Tibial nerve (tissue), 4 donors: ENCODE results near the gene RBBP8. TPM values are rescaled to one million over a fixed set of nuclear protein-coding genes. Genes with fewer than 3 reads are reported as not detected.

Experiments
- DNase-seq, 2 donors: peaks; one replicate each; pipeline ENCODE4 v3.0.0-alpha.2; 2019; ENCODE audit warnings: low spot score in 2 of 2
- H3K27ac ChIP-seq, 4 donors: fragments of 200-600 bp; sonication (generic) in 3 of 4; one replicate each; pipeline ENCODE4 v1.5.1; 2017 to 2019; ENCODE audit warnings: mild to moderate bottlenecking in 1 of 4
- H3K27me3 ChIP-seq, 2 donors: fragments of 200-600 bp; sonication (generic) in 1 of 2; one replicate each; pipeline versions ENCODE4 v1.5.1 to v1.6.0; 2017 to 2019
- H3K36me3 ChIP-seq, 3 donors: fragments of 200-600 bp; sonication (generic); one replicate each; pipeline ENCODE4 v1.5.1; 2018 to 2019
- H3K4me1 ChIP-seq, 4 donors: fragments of 200-600 bp; sonication (generic) in 3 of 4; one replicate each; pipeline ENCODE4 v1.5.1; 2017 to 2019
- H3K4me3 ChIP-seq, 4 donors: fragments of 200-600 bp; sonication (generic) in 3 of 4; one replicate each; pipeline ENCODE4 v1.5.1; 2017 to 2019; ENCODE audit warnings: mild to moderate bottlenecking in 1 of 4, moderate library complexity in 1 of 4
- H3K9me3 ChIP-seq, 4 donors: fragments of 200-600 bp; sonication (generic) in 3 of 4; one replicate each; pipeline ENCODE4 v1.5.1; 2017 to 2019
- CTCF ChIP-seq, 5 experiments: fragments of 200-600 bp in 3 of 5; fragments of 450-650 bp in 2 of 5; sonication (generic) in 3 of 5; IDR thresholded peaks; one replicate each; pipeline ENCODE4 v1.5.1; 2016 to 2019; ENCODE audit warnings: antibody characterized with exemption in 5 of 5, mild to moderate bottlenecking in 3 of 5, moderate library complexity in 2 of 5
- EP300 ChIP-seq, 2 donors: sonication (generic); formaldehyde crosslinking; IDR thresholded peaks; one replicate each; pipeline ENCODE4 v1.6.1; 2017; ENCODE audit warnings: antibody characterized with exemption in 2 of 2, mild to moderate bottlenecking in 1 of 2
- POLR2A ChIP-seq, 2 donors: fragments of 450-650 bp; IDR thresholded peaks; one replicate each; pipeline ENCODE4 v1.6.1; 2017; ENCODE audit warnings: antibody characterized with exemption in 2 of 2, mild to moderate bottlenecking in 2 of 2, moderate library complexity in 2 of 2
- WGBS, 2 donors: methylation state at CpG; one replicate each; pipeline ENCODE4 v1.1.5; 2018; 5-methylcytosine and 5-hydroxymethylcytosine counted together
- total RNA-seq, 4 donors: library from RNA; depleted of rRNA; stranded (reverse); fragments of >200 nt; gene quantifications; one replicate each; pipeline ENCODE4 v1.1.0, GENCODE V29; 2016

Gene RBBP8
- total RNA-seq, 4 donors from 2014 or later: 8.3 to 43.8 (median 13.5) TPM

GRCh38 chr18:23063502-23063901, 130.4 kb downstream of the RBBP8 start:
- TF ChIP-seq CTCF (IDR thresholded peaks at IDR 0.05): no peak
- no peak for TF ChIP-seq POLR2A (IDR thresholded peaks at IDR 0.05)
- H3K27ac ChIP-seq: no peak overlapping the region
- WGBS, 2 donors: 94% methylated on average over 6 of the region's 6 CpGs
- no peaks in the 10 kb centered on the region for H3K9me3 ChIP-seq
- H3K4me3 ChIP-seq: no peak overlapping the region
- H3K4me1 ChIP-seq: no peaks in the 10 kb centered on the region
- H3K36me3 ChIP-seq: no peaks in the 10 kb centered on the region
- no peak for DNase-seq
- H3K27me3 ChIP-seq: no peaks in the 10 kb centered on the region

- H3K4me3 ChIP-seq: no peak overlapping the region
- no peaks in the 10 kb centered on the region for H3K4me1 ChIP-seq
- TF ChIP-seq CTCF (IDR thresholded peaks at IDR 0.05) (no peak), POLR2A (IDR thresholded peaks at IDR 0.05) (no peak), EP300 (IDR thresholded peaks at IDR 0.05) (no peak)
- H3K36me3 ChIP-seq: no peaks in the 10 kb centered on the region
- H3K9me3 ChIP-seq: no peaks in the 10 kb centered on the region
- 88 to 95% methylated on average over 4 of the region's 4 CpGs for WGBS, 2 donors
- H3K27me3 ChIP-seq: no peaks in the 10 kb centered on the region
- H3K27ac ChIP-seq: no peak overlapping the region
- no peak for DNase-seq
These were observed 132.2 kb downstream of the RBBP8 start for GRCh38 chr18:23065234-23065806.

GRCh38 chr18:23066060-23066459, 132.9 kb downstream of the RBBP8 start:
- no peak overlapping the region for H3K4me3 ChIP-seq
- H3K27ac ChIP-seq: no peak overlapping the region
- no peaks in the 10 kb centered on the region for H3K27me3 ChIP-seq
- TF ChIP-seq POLR2A (IDR thresholded peaks at IDR 0.05): no peak
- no peak for TF ChIP-seq CTCF (IDR thresholded peaks at IDR 0.05)
- no peak for TF ChIP-seq EP300 (IDR thresholded peaks at IDR 0.05)
- H3K36me3 ChIP-seq: no peaks in the 10 kb centered on the region
- DNase-seq: no peak
- no peaks in the 10 kb centered on the region for H3K4me1 ChIP-seq
- H3K9me3 ChIP-seq: no peaks in the 10 kb centered on the region
- 71 to 79% methylated on average over 7 of the region's 7 CpGs for WGBS, 2 donors

GRCh38 chr18:23066504-23067039, 133.4 kb downstream of the RBBP8 start:
- DNase-seq: no peak
- Histone ChIP-seq H3K4me3 (no peak overlapping the region), H3K27me3 (no peaks in the 10 kb centered on the region), H3K27ac (no peak overlapping the region), H3K36me3 (no peaks in the 10 kb centered on the region), H3K4me1 (peaks cover 0 to 1% (median 0%) of the 10 kb centered on the region in 4 donors), H3K9me3 (no peaks in the 10 kb centered on the region)
- WGBS, 2 donors: 89 to 92% methylated on average over 5 of the region's 5 CpGs
- TF ChIP-seq POLR2A (IDR thresholded peaks at IDR 0.05): no peak
- TF ChIP-seq EP300 (IDR thresholded peaks at IDR 0.05): no peak
- TF ChIP-seq CTCF (IDR thresholded peaks at IDR 0.05): no peak

- no peak overlapping the region for H3K4me3 ChIP-seq
- no peaks in the 10 kb centered on the region for H3K27me3 ChIP-seq
- H3K36me3 ChIP-seq: no peaks in the 10 kb centered on the region
- 59% methylated on average over 4 of the region's 4 CpGs for WGBS, 2 donors
- no peak overlapping the region for H3K27ac ChIP-seq
- no peak for DNase-seq
- peaks cover 0 to 5% (median 0%) of the 10 kb centered on the region in 4 donors for H3K4me1 ChIP-seq
- H3K9me3 ChIP-seq: no peaks in the 10 kb centered on the region
- TF ChIP-seq CTCF (IDR thresholded peaks at IDR 0.05): no peak
- TF ChIP-seq POLR2A (IDR thresholded peaks at IDR 0.05): no peak
- no peak for TF ChIP-seq EP300 (IDR thresholded peaks at IDR 0.05)
These were observed 134.1 kb downstream of the RBBP8 start for GRCh38 chr18:23067236-23067635.
